Fibroblast of mammary gland (primary cell): Measurements from ENCODE around the gene CDC73.

Experiments
- DNase-seq: peaks from one replicate; pipeline ENCODE4 v3.0.0-alpha.2; 2010; ENCODE audit warnings: low read depth
- H3K4me3 ChIP-seq: 2 replicates; pipeline ENCODE4 v1.5.1; 2011; ENCODE audit warnings: low read depth, mild to moderate bottlenecking, low read length, moderate library complexity; ENCODE audit not compliant: control insufficient read depth
- TF ChIP-seq, protein P1 (sequence below): conservative IDR thresholded peaks from 2 replicates; pipeline ENCODE4 v1.5.1; 2011; ENCODE audit warnings: low read depth, low read length, inconsistent platforms; ENCODE audit not compliant: control insufficient read depth, insufficient read depth

Gene CDC73

DNA sequence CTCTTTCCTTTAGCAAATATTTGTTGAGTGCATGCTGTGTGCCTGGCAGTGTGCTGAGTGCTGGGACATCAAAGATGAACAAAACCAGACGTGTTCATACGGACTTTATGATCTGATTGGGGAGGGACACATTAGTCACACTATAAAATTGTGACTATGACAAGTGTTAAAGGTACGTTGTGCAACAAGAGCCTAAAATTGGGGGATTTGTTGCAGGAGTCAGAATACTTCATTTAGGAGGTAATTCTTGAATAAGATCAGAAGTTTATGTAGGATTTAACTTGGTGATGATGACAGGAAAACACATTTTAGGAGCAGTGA lies 35.0 kb downstream of the CDC73 start:
- TF ChIP-seq, protein P1, sequence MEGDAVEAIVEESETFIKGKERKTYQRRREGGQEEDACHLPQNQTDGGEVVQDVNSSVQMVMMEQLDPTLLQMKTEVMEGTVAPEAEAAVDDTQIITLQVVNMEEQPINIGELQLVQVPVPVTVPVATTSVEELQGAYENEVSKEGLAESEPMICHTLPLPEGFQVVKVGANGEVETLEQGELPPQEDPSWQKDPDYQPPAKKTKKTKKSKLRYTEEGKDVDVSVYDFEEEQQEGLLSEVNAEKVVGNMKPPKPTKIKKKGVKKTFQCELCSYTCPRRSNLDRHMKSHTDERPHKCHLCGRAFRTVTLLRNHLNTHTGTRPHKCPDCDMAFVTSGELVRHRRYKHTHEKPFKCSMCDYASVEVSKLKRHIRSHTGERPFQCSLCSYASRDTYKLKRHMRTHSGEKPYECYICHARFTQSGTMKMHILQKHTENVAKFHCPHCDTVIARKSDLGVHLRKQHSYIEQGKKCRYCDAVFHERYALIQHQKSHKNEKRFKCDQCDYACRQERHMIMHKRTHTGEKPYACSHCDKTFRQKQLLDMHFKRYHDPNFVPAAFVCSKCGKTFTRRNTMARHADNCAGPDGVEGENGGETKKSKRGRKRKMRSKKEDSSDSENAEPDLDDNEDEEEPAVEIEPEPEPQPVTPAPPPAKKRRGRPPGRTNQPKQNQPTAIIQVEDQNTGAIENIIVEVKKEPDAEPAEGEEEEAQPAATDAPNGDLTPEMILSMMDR = no peak
- DNase-seq = no peak
- H3K4me3 ChIP-seq = no peak overlapping the region

DNA sequence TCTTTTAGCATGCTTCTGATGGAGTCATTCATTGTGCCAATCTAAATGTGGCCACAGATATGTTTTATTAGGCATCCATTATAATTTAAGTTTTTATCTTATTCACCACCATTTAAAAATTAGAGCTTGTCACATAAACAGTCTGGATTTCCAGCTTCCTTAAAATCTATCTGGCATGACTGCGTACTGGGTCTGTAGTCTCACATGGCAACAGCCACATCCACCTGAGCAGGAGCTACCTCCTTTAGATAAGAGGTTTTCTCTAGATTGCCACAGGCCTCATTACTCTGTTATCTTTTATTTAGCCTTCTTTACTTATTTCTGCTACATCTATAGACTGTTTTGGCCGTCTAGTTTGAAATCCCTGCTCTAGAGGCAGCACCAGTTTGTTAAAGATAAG lies 35.5 kb downstream of the CDC73 start:
- no peak overlapping the region for H3K4me3 ChIP-seq
- TF ChIP-seq, protein P1 = no peak
- DNase-seq = no peak

DNA sequence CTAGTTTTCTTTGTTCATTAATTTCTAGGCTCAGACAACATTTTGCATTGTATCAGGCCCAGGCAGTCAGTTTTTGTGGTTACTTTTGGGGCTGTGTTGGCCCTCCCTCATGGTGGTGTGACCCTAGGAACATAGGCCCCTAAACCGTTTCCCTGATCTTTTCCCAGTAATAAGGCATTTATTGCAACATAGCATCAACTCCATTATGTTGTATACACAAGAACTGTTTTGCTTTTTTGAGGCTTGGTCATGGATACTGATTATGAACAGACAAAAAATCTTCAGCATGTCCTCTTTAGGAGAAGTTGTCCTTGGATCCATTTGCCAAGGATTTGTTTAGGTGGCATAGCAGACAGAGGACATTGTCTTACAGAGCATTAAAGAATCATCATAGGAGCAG lies 54.3 kb downstream of the CDC73 start:
- no peak for DNase-seq
- H3K4me3 ChIP-seq = no peak overlapping the region

DNA sequence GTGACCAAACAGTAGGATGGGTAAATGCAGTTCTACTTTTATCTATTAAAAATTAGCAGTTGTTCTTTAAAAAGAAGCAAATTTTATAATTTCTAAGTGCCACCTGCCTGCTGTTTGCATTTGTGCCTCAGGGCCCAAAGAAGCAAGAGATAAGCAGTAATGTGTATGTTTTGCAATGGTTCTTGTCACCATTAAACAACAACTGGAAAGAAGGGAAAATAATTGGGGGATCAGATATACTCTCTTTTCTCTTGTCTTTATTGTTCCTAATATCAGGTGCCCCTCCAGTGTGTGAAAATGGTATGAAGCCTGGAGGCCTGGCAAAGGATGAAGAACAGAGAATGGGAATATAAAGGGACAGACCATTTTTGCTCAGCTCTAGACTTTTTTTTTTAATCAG lies 55.0 kb downstream of the CDC73 start:
- DNase-seq = no peak
- TF ChIP-seq, protein P1 = no peak
- no peak overlapping the region for H3K4me3 ChIP-seq

More for the DNA sequence above, 54.3 kb downstream of the CDC73 start:
- TF ChIP-seq, protein P1 = no peak

DNA sequence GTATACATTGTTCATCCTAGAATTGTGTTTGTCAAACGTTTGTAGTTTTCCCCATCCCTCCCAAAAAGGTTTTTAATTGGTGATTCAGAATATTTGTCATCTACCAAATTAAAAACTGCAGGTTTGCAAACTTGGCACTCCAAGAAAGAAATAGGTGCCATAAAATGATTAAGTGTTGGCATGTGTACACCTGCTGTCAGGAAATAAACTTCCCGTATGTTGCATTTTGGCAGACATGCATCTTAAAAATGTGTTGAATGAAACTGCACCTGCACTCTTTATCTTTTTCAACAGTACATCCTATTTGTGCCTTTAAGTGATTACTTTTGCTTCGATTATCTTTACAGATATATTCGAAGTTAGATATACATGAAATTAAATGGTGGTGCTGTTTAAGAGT lies 57.3 kb downstream of the CDC73 start:
- no peak for DNase-seq
- H3K4me3 ChIP-seq = no peak overlapping the region
- TF ChIP-seq, protein P1 = no peak

DNA sequence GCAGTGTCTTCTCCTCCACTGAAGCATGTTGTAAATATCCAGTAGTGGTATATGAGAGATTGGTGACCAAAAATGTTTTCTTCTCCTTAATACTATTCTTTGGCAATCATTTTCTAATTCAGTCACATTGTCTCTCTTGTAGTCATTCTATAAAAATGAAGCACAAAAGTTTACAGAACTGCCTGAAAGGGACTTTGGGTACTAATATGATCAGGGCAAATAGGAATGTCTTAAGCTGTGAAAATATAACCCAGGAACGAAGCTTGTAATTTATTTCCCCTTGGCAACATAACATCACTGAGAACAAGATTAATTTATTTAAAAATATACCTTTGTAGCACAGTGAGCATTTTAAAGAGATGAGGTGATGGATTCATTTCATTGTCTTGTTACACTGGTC lies 59.7 kb downstream of the CDC73 start:
- TF ChIP-seq, protein P1 = no peak
- no peak for DNase-seq
- H3K4me3 ChIP-seq = no peak overlapping the region

DNA sequence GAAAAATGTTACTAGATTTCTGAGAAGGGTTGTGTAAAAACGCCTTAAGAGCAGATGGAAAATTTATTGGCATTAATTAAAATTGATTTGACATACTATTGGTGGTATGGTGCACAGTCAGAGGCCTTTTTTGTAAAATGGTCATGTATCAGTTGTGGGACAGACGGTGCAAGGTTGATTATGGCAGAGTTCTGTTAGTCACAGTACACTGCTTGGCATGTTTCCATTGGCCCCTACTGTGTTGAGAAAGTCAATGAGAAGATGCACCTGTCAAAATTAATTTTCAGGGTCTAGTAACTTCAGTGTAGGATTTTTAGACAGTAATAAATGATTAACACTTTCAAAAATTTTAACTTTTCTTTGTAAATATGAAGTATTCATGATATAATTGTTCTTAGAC lies 60.2 kb downstream of the CDC73 start:
- TF ChIP-seq, protein P1 = no peak
- peak; percentile 30 for DNase-seq
- H3K4me3 ChIP-seq = no peak overlapping the region
